GM12878 (cell line): ENCODE measurements around the gene PPP2R5D. TPM values are rescaled to one million over a fixed set of nuclear protein-coding genes. Genes with fewer than 3 reads are reported as not detected.

Source experiments
- ASH2L ChIP-seq: fragments of 300-600, 200-600 bp; sonication (generic); IDR thresholded peaks from 2 replicates; pipeline ENCODE4 v1.6.1; 2017; ENCODE audit warnings: low read depth, mild to moderate bottlenecking, borderline replicate concordance
- CHD4 ChIP-seq: fragments of 200-600 bp; sonication (generic); IDR thresholded peaks from 2 replicates; pipeline ENCODE4 v1.6.1; 2016; ENCODE audit warnings: mild to moderate bottlenecking
- EZH2 ChIP-seq: IDR thresholded peaks from 2 replicates; pipeline ENCODE4 v1.6.1; 2012; ENCODE audit warnings: low read depth, mild to moderate bottlenecking, control low read depth, inconsistent platforms, low read length, borderline replicate concordance; ENCODE audit not compliant: control insufficient read depth
- IKZF1 ChIP-seq: fragments of 450-650 bp; conservative IDR thresholded peaks from 2 replicates; pipeline ENCODE4 v1.6.1; 2017; ENCODE audit warnings: antibody characterized with exemption, mild to moderate bottlenecking
- JUND ChIP-seq: IDR thresholded peaks from 2 replicates; pipeline ENCODE4 v1.6.1; 2012; ENCODE audit warnings: low read depth, mild to moderate bottlenecking, low read length, improper control_type of control experiment, moderate library complexity
- KAT2A ChIP-seq: conservative IDR thresholded peaks from 2 replicates; pipeline ENCODE4 v1.6.1; 2011; ENCODE audit warnings: low read depth, low read length; ENCODE audit not compliant: control insufficient read depth
- NRF1 ChIP-seq: conservative IDR thresholded peaks from 2 replicates; pipeline ENCODE4 v1.6.1; 2011; ENCODE audit warnings: mild to moderate bottlenecking, low read depth, low read length, improper control_type of control experiment
- POU2F2 ChIP-seq: IDR thresholded peaks from 3 replicates; pipeline ENCODE4 v1.6.1; 2011; ENCODE audit warnings: low read depth, mild to moderate bottlenecking, low read length, borderline replicate concordance
- SIN3A ChIP-seq: IDR thresholded peaks from 2 replicates; pipeline ENCODE4 v1.6.1; 2012; ENCODE audit warnings: low read depth, low read length, improper control_type of control experiment
- SPI1 ChIP-seq: IDR thresholded peaks from 2 replicates; pipeline ENCODE4 v1.6.1; 2011; ENCODE audit warnings: low read depth, mild to moderate bottlenecking, low read length, moderate library complexity, borderline replicate concordance; ENCODE audit not compliant: insufficient read depth
- WRNIP1 ChIP-seq: IDR thresholded peaks from 2 replicates; pipeline ENCODE4 v1.6.1; 2011; ENCODE audit warnings: low read depth, low read length, improper control_type of control experiment, borderline replicate concordance
- YY1 ChIP-seq: IDR thresholded peaks from 2 replicates; pipeline ENCODE4 v1.6.1; 2011; ENCODE audit warnings: low read depth, mild to moderate bottlenecking, low read length
- ZBTB11 ChIP-seq: fragments of 450-650 bp; formaldehyde crosslinking; IDR thresholded peaks from 2 replicates; pipeline ENCODE4 v1.5.0; 2022; ENCODE audit warnings: mild to moderate bottlenecking, missing genetic modification characterization
- ZBTB40 ChIP-seq: fragments of 450-650 bp; IDR thresholded peaks from 2 replicates; pipeline ENCODE4 v1.6.1; 2016; ENCODE audit warnings: mild to moderate bottlenecking, moderate library complexity, borderline replicate concordance
- ZNF687 ChIP-seq: fragments of 450-650 bp; IDR thresholded peaks from 2 replicates; pipeline ENCODE4 v1.6.1; 2017; ENCODE audit warnings: mild to moderate bottlenecking, moderate library complexity
- polyA plus RNA-seq, 11 experiments: library from polyadenylated mRNA; depleted of rRNA in 4 of 11; unstranded in 6 of 11; stranded (reverse) in 5 of 11; fragments of >200 nt; fragmentation: Nextera tagmentation in 4 of 11; fragmentation: Illumina TruSeq in 1 of 11; extraction: Ambion mirVana in 4 of 11; extraction: Trizol in 1 of 11; gene quantifications; 1 replicate in 1 of 11; 2 replicates in 10 of 11; pipeline versions ENCODE4 v1.2.1 to v1.2.3, GENCODE V29; 2011 to 2016; ENCODE audit warnings: inconsistent platforms in 2 of 11, missing spikeins in 2 of 11, low read depth in 1 of 11
- total RNA-seq, 4 experiments: library from RNA; depleted of rRNA in 3 of 4; stranded (reverse); fragments of >200 nt in 3 of 4; fragmentation: Illumina TruSeq in 1 of 4; extraction: Trizol in 1 of 4; gene quantifications; 2 replicates each; pipeline versions ENCODE4 v1.2.1 to v1.2.3, GENCODE V29; 2013 to 2021

PPP2R5D gene
- total and polyA plus RNA-seq, 10 of the 15 experiments (the other 5 are each of a cell fraction or from before 2014, with no cell fraction given), result 1.5 to 59.0 (median 32.0) TPM

GRCh38 chr6:42984001-42984923 lies at the start of gene PPP2R5D (continued):
- TF ChIP-seq NRF1, result peak; percentile 51
- TF ChIP-seq ZNF687, result peak; percentile 23; the same call in 1 of the 2 replicates
- TF ChIP-seq CHD4, result no peak
- 0 out of 2 replicates have a peak, but pooled peaks have one; percentile 26 for TF ChIP-seq SPI1
- no peak for TF ChIP-seq ZBTB11 (CRISPR knock-in tag)
- TF ChIP-seq EZH2, result no peak
- peak; percentile 77; the same call in 2 of the 3 replicates for TF ChIP-seq POU2F2
- no peak for TF ChIP-seq ZBTB40
- no peak for TF ChIP-seq JUND
- peak; percentile 81 for TF ChIP-seq YY1
- TF ChIP-seq WRNIP1, result no peak
- TF ChIP-seq ASH2L, result no peak
- TF ChIP-seq IKZF1, result peak; percentile 35
- TF ChIP-seq SIN3A, result no peak
- TF ChIP-seq KAT2A, result no peak
